IPS-NIHi7 (cell line): Measurements from ENCODE around the gene TRMO.

Experiments used
- DNase-seq: peaks from one replicate; pipeline ENCODE4 v3.0.0; 2012; ENCODE audit warnings: mixed read lengths; ENCODE audit errors: extremely low spot score

The TRMO gene

DNA sequence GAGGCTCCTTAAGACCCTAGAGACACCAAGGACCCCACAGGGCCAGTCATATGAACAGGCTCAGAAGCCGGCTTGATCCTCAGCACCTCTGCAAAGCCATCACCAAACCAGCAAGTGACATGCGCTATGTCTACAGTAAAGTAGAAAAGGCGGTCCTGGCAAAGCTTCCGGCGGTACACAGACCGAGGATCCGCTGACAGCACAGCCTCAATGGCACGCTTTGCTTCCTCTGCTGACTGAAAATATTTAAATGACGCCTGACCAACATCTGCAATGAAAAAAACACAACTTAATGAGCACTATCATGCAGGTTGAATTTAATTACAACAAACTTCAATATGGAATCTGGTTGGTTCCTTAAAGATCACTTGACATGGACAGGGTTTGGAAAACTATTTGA lies 17.6 kb downstream of the TRMO start:
- no peak for DNase-seq

DNA sequence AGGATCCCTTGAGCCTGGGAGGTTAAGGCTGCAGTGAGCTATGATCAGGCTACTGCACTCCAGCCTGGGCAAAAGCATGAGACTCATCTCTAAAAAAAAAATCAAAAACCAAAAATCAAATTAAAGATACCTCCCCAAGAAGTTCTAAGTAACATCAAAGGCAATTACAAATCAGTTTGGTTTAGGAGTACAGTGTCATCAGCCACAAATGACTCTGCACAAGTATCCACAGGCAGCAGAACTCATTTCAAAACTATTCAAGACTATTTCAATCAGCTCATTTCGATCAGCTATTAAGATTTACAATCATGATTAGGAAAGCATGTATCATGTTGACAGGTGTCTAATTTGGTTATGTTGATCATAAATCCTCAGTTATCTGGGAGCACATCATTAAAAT lies 19.1 kb downstream of the TRMO start:
- DNase-seq = no peak

DNA sequence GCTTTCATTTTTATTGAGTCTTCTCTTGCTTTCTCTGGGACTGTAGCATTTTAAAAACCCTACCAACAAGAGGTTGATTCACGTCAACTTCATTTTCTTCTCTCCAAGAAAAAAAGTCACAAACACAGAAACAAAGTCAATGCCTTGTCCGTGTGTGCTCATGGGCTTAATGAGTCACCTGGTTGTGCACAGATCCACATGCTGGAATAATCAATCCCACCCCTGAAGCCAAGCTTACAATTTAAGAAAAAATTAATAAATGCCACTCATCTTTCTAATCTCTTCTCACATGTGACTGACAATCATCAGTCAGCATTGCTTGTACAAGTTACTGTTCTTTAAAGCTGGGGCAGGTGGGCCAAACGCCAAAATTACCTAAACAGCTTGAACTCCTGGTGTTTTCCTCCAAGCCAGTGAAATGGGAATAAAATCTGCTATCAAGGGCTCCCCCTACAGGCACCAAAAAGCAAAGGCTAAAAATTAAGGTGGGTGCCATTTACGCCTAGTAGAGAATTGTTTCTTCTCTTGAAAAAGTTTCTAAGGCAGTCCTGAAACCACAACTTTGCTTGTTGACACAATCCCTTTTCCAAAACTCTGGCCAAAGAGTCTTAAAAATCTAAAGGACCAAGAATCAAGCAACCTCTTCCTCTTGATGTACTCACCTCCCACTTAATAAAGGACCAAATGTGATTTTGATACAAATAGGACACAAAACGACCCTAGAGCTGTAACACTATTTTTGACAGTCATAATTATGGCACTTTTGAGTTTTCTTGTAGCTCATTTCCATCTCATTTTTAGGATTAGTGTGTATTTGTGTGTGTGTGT lies 21.3 kb downstream of the TRMO start:
- peak; percentile 73 for DNase-seq

DNA sequence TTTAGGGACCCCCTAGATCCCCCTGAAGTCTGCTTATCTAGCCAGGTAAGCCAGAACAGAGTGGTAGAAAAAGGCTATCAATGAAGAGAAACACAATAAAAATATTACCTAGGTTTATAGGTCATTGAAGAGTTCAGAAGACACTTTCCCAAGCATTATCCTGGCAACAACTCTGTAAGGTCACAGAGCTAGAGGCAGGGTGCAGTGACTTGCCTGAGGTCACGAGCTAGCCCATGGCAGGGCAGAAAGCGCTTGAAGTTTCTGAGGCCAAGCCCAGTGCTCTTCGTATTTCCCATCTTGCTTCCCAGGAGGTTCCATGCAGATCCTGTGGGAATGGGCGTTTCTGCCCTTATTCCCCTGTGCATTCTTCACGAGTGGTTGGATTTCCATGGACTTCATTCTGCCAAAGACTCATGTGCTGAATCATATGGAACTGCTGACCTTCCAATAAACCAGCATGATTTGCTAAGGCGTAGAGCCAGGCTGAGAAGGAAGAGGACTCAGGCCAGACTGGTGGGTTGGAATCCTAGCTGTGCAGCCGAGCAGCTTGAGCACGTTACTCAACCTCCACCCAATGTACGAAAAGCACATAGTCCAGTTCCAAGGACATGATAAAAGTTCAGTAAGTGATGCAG lies 22.1 kb downstream of the TRMO start:
- DNase-seq = no peak

DNA sequence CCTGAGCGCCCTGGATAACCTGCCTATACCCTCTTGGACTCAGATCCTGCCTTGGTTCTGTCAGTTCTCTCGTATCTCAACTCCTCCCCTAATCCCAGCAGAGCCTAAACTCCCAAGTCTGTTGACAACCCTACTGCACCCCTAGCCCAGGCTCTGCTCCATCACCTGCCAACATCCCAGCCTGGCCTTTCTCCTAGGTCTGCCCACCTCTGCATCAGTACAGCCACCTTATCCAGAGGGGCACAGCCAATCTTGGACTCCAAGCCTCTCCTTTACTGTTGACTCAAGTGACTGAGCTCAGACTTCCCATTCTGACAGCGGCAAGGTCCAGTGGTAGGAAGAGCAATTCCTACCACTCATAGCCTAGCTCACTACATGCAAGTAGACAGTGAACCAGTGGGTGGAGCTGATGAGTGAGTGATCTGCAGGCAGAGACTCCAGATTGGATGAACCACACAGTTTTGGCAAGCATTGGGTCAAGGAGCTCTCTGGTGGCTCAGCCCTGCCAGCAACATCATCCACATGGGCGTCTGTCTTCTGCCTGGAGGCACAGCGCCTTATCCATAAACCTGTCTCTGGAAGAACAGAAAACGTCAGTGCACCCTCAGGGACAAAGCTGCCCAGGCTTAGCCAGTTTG lies 26.5 kb downstream of the TRMO start:
- peak; percentile 76 for DNase-seq

DNA sequence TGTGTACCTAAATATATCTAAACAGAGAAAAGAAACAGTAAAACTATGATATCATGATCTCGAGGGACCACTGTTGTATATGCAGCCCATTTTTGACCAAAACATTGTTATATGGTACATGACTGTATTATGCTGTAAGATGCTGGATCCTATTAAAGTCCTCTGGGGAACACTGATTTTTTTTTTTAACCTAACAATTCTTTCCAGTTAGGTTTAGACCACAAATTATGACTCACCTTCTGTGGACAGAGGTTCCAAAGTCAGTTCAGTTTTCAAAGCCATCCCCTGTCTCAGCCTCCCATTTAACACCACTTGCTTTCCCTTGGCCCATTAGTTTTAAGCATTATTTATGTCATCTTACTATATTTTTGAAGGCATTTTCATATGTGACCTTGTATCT lies 27.1 kb downstream of the TRMO start:
- DNase-seq = no peak

DNA sequence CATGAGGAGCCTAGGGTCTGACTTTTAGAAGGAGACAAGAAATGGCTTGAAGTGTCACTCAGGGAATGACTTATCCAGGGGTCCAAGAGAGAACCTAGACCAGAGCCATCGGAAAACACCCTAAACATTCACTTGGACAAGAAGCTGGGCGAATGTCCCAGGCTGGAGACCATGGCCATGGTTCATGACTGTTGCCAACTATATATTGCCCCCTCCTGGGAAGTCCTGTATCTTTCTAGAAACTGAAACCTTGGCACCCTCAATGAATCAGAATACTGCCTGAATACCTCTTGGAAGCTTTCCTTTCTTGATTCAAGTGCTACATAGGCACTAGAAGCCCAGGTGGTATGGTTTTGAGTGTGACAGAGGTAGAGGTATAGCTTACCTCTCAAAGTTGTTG lies 29.9 kb downstream of the TRMO start:
- DNase-seq = no peak

DNA sequence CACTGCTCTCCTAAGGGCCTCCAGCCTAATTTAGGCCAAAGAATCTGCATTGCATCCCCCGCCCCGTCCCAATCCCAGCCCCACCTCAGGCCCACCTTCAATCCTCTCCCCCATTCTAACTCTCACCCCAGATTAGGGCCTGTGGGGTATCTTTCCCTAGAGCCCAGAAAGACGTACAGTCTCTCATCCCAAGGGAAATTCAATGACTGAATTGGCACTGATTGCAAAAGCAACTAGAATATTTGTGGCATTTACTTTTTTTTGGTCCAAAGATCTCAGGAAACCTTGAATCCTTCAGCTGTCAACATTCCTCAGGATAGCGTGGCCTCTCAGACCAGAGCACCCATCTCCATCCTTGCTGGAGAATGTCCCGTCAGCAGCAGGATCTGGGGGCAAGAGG lies 30.6 kb downstream of the TRMO start:
- no peak for DNase-seq

DNA sequence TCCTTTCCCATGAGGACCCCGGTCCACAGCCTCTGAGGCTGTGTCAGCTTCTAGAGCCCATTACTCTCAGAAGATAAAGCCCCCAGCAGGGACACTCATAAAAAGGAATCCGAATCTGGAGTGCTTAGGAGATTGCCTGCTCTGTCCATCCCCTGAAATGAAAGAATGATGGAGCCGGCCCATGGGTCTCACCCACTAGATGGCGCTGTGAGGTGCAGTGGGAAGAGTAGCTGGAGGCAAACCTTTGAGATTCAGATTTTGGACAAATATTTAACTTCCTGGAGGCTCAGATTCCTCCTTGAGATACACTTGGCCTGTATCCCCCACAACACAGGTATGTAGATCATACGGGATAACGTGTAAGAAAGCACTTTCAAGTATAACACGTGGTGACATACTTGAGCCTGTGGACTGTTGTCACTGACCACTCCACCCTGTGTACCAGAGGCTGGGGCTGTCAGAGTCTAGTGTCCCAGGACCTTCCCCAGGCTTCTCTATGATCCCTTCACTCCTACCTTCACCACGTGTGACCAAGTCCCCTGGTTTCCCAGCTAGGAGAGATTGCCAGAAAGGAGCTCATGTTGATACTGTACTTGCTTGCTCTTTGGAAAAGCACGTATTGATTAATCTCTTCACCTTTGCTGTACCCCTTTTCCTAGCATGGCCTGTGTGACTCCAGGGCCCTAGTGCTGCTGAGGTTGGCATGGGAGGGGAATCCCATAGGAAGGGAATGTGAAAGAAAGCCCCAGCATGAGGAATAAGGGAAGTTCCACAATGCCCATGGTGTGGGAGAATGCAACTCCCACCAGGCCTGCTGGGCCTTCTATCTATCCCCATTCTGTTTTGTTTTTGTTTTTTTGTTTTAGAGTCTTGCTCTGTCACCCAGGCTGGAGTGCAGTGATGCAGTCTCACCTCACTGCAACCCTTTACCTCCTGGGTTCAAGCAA lies 32.1 kb downstream of the TRMO start:
- peak; percentile 84 for DNase-seq

DNA sequence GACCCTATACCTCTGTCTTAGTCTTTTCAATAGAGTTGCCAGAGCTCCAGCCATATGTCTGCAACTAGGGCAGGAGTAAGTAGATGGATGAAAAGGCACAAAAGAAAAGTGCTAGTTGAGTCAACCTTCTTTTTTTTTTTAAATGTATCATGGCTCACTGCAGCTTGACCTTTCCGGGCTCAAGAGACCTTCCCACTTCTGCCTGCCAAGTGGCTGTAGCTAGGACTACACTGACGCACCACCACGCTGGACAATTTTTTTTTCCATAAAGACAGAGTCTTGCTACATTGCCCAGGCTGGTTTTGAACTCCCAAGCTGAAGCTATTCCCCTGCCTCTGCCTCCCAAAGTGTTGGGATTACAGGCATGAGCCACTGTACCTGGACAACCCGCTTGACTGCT lies 42.0 kb downstream of the TRMO start:
- DNase-seq = no peak

DNA sequence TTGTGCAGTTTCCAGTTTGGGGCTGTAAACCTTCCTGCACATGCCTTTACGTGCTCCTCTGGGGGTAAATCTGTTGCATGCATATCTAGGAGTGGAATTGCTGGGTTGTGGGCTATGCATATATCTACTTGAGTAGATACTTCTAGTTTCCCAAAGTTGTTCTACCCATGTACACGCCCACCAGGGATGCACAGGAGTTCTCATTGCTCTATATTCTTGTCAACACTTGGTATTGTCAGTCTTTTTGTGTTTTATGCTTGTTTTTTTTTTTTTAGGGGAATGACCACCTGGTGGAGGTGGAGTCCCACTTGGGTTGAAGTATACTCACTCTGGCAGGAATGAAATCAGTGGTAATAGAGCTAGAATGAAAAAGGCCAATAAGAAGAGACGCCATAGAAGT lies 46.2 kb downstream of the TRMO start:
- DNase-seq = no peak

DNA sequence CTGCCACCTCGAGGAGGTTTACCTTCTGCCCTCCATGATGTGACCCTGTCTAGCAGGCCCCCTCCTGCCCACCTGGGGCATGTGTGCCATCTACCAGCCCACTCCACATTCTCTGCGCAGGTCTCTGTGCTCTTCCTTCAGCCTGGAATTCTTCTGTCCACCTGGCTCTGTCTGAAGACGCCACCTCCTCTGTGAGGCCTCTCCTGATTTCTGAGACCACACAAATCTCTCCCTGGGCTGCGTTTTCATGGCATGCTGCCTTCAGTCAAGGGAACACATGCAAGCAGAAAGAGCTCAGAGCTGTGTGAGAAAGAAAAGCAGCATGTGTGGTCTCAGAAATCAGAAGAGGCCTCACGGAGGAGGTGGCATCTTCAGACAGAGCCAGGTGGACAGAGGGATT lies 47.2 kb downstream of the TRMO start:
- DNase-seq = peak; percentile 2

DNA sequence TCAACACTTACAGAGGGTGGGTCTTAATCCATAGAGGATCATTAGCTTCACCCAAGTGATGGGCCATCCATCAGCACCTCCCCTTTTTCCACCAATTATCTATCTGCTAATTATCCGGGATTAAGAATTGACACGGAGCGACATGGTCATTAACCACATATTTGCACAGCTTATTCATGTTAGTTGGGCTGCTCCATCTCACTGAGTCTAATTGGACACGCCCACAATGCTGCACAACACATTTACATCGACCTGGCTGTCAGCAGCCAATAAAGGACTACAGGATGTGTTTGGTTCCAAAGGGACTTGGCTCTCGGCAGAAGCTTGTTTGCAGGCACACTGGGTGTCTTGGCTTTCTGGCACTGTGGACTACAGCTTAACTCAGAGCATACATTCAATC lies 47.7 kb downstream of the TRMO start:
- DNase-seq = peak; percentile 5

DNA sequence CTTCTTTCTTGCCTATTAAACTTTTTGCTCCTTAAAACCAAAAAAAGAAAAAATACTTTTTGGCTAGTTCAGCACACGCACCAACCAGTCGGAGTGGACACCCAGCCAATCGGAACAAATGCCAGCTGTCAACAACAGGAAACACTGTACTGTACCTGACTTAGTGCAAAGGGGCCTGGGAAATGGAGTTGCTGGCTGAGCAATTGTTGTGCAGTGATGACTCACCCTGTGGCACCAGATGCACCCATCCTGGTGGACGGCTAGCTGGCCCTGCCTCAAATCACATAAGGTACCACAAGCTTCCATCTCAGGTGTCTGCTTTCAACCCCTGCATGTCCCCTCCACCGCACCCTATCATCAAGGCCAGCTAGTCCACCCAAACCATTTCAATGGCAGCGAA lies 48.4 kb downstream of the TRMO start:
- DNase-seq = peak; percentile 10

DNA sequence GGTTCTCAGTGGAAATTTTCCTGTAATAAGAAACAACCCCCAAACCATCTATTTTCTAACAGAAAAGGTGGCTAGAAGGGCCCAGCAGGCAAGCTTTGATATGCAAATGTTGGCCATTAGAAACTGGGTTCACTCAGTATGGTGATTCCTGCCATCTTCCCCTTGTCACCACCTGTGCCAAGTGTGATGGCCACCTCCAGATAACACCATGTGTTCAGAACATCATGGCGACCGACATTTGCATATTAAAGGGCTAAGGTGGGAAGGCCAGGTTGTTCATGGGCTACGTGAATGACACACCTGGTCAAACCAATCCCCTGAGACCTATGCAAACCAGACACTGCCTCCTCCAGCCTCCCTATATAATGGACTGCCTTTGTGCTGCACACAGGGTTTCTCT lies 48.9 kb downstream of the TRMO start:
- DNase-seq = peak; percentile 4

DNA sequence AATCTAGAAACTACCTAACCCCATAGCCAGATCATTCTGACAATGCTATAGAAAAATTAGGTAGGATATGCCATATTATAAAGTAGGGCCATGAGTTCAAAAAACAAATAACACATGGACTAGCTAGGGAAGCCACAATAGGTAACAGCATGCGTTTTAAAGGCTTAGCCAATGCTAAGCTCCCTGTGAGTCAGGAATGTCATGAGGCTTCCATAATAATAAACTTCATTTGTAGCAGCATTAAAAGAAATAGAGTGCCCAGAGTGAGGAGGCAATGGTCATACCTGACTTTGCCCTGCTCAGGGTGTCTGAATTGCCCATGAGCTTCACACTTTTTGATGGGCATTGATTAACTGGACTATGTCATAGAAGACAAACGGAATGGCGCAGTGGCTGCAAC lies 53.4 kb downstream of the TRMO start:
- peak; percentile 20 for DNase-seq

DNA sequence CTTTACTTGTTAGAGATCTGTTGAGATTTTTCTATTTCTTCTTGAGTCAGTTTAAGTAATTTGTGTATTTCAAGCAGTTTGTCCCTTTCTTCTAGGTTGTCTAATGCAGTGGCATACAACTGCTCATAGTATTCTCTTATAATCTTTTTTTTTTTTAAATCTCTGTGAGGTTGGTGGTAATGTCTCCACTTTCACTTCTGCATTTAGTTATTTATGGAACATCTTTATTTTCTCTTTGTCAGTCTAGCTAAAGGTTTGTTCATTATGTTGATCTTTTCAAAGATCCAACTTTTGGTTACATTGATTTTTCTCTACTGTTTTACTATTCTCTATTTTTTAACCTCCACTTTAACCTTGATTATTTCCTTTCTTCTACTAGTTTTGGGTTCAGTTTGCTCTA lies 55.5 kb downstream of the TRMO start:
- DNase-seq = no peak

DNA sequence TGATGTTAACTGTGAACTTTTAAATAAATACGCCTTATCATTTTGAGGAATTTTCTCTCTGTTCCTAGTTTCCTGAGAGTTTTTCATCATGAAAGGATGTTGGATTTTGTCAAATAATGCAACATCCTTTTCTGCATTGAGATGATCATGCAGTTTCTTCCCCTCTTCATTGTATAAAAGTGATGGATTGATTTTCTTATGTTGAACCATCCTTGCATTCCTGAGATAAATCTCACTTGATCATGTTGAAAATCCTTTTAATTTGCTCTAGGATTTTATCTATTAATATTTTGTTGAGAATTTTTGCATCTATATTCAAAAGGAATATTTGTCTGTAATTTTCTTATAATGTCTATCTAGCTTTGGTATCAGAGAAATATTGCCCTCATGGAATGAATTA lies 56.0 kb downstream of the TRMO start:
- DNase-seq = no peak

DNA sequence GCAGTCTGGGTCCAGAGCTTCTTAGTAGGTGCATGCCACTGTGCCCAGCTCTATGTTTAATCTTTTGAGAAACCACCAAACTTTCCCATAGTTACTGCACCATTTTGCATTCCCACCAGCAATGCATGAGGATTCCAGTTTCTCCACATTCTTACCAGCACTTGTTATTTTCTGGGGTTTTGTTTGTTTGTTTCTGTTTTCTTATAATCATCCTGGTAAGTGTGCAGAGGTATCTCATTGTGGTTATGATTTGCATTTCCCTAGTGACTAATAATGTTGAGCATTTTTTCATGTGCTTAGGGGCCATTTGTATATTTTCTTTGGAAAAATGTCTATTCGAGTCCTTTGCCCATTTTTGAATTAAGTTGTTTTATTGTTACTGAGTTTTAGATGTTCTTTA lies 57.9 kb downstream of the TRMO start:
- no peak for DNase-seq

DNA sequence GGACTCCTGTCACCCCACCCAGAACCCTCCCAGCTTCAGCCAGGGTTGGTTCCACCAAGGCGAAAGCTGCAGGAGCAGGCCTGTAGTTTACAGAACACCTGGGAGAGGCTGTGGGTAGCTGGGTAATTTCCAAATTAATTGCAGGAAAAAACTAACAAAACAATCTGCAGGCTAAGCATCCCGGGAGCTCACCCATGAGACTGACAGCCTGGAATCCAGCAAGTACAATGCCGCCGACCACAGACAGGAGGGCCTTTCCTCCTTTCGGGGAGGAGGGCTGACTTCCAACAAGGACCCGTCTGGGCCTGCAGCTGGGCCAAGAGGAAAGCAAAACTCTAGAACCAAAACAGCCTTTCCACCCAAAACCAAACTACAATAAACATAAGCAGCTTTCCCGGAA lies 59.0 kb downstream of the TRMO start:
- DNase-seq = peak; percentile 14

DNA sequence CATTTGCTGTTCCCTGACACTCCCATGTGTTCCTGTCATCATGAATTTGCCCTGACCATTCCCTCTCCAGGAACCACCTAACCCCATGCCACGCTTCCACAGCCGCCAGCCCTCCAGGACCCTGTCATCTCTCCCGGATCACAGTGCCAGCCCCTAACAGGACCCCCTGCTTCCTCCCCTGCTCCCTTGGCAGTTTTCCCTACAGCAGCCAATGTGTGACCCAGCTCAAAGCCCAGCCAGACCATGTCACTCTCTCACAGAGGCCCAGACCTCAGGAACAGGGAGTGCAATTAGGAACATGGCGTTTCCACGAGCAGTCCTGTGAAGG lies 61.2 kb downstream of the TRMO start:
- DNase-seq = no peak

DNA sequence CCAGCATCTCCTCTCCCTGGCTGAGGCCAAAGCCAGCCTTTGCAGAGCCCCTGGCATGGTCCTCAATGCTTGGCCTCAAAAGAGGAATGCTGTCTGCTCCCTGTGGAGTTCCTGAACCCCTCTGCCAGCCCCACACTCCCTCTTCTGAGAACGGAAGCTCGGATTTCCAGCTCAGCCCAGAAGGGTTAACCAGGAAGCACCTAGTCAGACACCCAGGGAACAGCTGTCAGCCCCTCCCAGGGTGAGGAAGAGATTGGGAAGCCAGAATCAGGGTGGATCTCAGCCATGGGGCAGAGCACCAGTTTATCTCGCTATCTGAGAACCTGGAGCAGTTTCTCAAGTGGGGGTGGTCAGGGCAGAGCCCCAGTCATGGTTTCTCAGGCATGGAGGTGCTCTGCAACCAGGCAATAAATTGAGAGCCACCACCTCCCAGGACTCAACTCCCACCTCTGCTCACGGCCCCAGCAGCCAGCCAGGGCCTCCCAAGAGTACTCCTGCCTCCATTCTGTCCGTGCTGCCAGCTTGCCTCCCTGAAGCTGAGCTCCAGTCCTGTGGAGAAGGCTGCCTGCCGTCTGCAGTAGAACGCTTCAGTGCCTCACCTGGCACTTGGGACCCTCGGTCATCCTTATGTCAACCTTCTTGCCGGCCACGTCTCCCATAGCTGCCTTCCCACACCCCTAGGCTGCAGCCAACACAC lies 61.7 kb downstream of the TRMO start:
- no peak for DNase-seq
